GM06990 (cell line): ENCODE results near the gene HSPA2.
A peak's percentile ranks its signal among the peaks of the same experiment; 100 is the strongest.

Experiments used
- DNase-seq: peaks from one replicate; pipeline ENCODE4 v3.0.0-alpha.2; 2011; ENCODE audit not compliant: insufficient read length; ENCODE audit errors: extremely low read depth
- H3K27me3 ChIP-seq: replicated peaks from 2 replicates; pipeline ENCODE4 v1.6.0; 2011; ENCODE audit warnings: low read length; ENCODE audit not compliant: control insufficient read depth, insufficient read depth
- H3K36me3 ChIP-seq: 2 replicates; pipeline ENCODE4 v1.5.1; 2011; ENCODE audit warnings: low read length; ENCODE audit not compliant: control insufficient read depth, insufficient read depth
- H3K4me3 ChIP-seq: replicated peaks from 2 replicates; pipeline ENCODE4 v1.5.1; 2011; ENCODE audit warnings: low read depth, mild to moderate bottlenecking, control low read depth, low read length
- CTCF ChIP-seq: IDR thresholded peaks from 2 replicates; pipeline ENCODE4 v1.5.1; 2011; ENCODE audit warnings: low read length, control low read depth, mild to moderate bottlenecking, inconsistent platforms; ENCODE audit not compliant: insufficient read depth, poor library complexity, severe bottlenecking

The HSPA2 gene

GRCh38 chr14:64540208-64541202 is at the start of gene HSPA2:
HSPA2 (plus strand) TSS chr14:64540741; CDS start chr14:64540850, 109 bp downstream.
- TF ChIP-seq CTCF = peak; percentile 79
- Histone ChIP-seq H3K27me3 (no peaks in the 10 kb centered on the region), H3K36me3 (no peaks in the 10 kb centered on the region), H3K4me3 (peak within 1 kb of the TSS; percentile 85)
- peak; percentile 99 for DNase-seq

GRCh38 chr14:64491637-64492036 is 48.9 kb upstream of the HSPA2 start:
- peaks cover 10% of the 10 kb centered on the region for H3K36me3 ChIP-seq
- no peaks in the 10 kb centered on the region for H3K27me3 ChIP-seq

GRCh38 chr14:64493455-64493854 is 47.1 kb upstream of the HSPA2 start:
- no peak overlapping the region for H3K4me3 ChIP-seq
- DNase-seq = no peak
- H3K36me3 ChIP-seq = peaks cover 5% of the 10 kb centered on the region
- H3K27me3 ChIP-seq = no peaks in the 10 kb centered on the region
- no peak for TF ChIP-seq CTCF

More at GRCh38 chr14:64491637-64492036, 48.9 kb upstream of the HSPA2 start:
- TF ChIP-seq CTCF = no peak
- H3K4me3 ChIP-seq = no peak overlapping the region
- no peak for DNase-seq

GRCh38 chr14:64495252-64495651 is 45.3 kb upstream of the HSPA2 start:
- TF ChIP-seq CTCF = no peak
- DNase-seq = no peak
- Histone ChIP-seq H3K36me3 (peaks cover 5% of the 10 kb centered on the region), H3K4me3 (no peak overlapping the region), H3K27me3 (no peaks in the 10 kb centered on the region)

GRCh38 chr14:64496764-64497163 is 43.8 kb upstream of the HSPA2 start:
- DNase-seq = no peak
- Histone ChIP-seq H3K36me3 (no peaks in the 10 kb centered on the region; the same call in 1 of the 2 replicates), H3K4me3 (no peak overlapping the region), H3K27me3 (no peaks in the 10 kb centered on the region)
- no peak for TF ChIP-seq CTCF
